GM21737 (cell line): ENCODE results near the gene TLN1.

Experiments used
- ATAC-seq: cut with Tn5 transposase; IDR thresholded peaks from one replicate; pipeline ENCODE4 v1.9.1; 2021; ENCODE audit warnings: mild to moderate bottlenecking, moderate library complexity; ENCODE audit not compliant: unreplicated experiment

TLN1 gene

GRCh38 chr9:35688558-35689541 lies 43.1 kb downstream of the TLN1 start:
- ATAC-seq: no peak

- no peak for ATAC-seq
Measured at GRCh38 chr9:35687972-35688557, 43.9 kb downstream of the TLN1 start.

DNA sequence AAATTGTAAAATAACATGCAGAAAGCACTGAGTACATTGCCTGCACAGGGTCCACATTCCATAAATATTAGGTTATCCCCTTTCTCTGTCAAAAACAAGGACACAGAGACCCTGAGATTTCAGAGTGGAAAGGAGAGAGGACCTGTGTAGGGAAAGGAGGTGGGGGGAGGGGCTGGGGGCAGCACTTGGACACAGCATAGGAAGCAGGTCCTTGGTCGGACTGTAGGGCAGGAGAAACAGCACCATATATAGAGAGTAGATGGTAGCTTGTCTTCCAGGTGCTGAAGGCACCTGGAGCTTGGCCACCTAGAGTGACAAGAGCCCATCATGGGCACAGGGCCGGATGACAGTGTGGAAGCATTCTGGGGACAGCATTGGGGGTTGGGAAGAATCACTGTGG lies 44.7 kb downstream of the TLN1 start:
- no peak for ATAC-seq

DNA sequence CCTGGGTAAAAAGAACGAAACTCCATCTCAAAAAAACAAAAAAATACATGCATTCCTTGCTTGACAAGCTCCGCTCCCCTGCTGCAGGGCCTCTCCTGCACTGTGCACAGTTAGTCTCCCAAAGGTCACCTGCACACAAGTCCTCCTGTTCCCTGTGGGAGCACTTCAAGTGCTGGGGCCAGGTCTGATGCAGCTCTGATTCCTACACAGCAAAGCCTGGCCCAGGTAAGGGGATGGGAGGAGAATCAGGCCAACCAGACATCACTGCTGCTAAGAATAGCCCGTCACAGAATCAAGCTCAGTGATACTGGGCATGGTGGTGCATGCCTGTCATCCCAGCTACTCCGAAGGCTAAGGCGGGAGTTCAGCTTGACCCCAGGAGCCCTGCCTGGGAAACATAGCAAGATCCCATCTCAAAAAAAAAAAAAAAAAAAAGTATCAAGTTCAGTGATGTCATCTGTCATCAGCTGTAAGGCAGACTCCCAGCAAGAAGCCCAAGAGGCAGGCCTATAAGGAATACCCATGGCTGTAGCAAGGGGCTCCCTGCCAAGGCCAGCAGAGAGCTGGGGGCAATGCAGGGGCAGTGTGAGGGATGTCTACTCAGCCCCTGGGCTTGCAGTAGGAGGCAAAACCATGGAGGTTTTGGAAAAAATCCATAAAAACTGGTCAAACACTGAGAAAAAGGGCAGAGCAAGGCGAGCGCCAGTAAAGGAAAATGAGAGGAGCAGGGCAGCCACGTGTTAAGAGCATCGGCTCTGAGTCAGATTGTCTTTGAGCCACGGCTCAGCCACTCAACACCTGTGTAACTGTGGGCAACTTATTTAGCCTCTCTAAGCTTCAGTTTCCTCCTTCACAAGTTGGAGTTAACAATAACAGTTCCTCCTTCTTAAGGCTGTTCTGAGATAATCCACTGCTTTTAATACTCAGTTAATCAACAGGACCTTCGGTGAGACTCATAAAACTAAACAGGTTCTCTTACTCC lies 45.5 kb downstream of the TLN1 start:
- no peak for ATAC-seq

DNA sequence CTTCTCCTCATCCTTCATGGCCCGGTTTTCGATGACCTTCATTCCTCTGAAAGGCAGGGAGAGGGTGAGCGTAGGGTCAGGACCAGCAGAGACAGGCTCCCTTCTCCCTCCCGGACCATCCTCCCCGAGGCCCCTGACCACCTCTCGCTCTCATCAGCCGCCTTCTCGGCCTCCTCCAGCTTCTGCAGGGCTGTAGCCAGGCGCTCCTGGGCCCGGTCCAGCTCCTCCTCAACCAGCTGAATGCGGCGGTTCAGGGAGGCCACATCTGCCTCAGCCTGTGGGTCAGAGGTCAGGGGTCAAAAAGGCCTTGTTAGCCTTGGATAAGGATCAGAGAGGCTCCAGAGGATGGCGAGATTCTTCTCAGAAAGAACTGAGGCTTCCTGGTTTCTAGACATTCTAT lies 46.5 kb downstream of the TLN1 start:
- ATAC-seq: no peak

GRCh38 chr9:35684921-35685320 lies 47.1 kb downstream of the TLN1 start:
- no peak for ATAC-seq

- ATAC-seq: no peak
Measured at GRCh38 chr9:35683323-35683722, 48.7 kb downstream of the TLN1 start.

DNA sequence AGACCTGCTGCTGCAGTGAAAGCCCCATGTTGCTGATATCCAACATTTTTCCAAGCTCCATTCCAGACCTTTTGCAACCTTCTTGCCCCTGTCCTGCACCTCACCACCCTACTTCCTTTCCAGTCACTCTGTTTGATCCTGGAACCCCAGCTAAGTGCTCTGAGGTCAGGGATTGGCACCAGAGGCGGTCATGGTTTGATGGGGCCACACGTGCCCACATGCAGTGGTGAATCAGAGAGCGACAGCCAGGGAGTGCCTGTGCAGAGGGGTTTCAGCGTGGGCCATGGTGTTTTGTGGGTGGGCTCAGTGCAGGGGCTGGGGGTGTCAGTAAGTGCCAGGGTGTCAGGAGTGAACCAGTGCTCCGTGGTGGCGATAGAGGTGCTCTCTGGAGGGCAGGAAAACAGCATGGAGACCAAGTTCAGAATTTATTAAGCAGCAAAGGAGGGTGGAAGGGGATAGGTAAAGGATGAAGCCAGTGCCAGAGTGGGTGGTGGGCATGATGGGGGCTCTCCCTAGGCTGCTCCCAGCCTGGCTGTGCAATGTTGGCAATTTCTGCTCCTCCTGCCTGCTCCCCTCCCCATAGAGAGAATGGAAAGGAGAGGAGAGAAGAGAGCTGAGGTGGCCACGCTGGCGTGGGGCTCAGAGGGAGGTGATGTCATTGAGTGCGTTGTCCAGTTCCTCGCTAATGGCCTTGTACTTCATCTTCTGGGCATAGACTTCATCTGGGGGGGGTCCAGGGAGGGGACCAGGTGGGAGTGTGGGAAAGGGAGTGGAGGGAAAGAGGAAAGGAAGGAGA lies 49.3 kb downstream of the TLN1 start:
- ATAC-seq: no peak

DNA sequence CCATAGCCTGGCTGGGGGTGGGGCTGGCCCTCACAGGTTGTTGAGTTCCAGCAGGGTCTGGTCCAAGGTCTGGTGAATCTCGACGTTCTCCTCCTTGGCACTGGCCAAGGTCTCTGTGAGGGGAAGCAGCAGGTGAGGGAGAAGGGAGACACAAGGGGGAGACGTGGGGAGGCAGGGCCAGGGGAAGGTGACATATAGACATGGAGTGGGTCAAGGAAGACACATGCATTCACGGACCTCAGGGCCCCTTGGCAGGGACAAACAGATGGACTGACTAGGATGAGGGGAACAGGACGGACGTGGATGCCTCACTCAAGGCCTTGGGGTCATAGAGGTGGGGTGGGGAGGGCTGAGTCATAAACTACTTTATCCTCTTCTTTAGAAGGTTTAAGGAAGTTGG lies 49.9 kb downstream of the TLN1 start:
- no peak for ATAC-seq

- no peak for ATAC-seq
Measured at GRCh38 chr9:35681341-35682002, 50.5 kb downstream of the TLN1 start.

DNA sequence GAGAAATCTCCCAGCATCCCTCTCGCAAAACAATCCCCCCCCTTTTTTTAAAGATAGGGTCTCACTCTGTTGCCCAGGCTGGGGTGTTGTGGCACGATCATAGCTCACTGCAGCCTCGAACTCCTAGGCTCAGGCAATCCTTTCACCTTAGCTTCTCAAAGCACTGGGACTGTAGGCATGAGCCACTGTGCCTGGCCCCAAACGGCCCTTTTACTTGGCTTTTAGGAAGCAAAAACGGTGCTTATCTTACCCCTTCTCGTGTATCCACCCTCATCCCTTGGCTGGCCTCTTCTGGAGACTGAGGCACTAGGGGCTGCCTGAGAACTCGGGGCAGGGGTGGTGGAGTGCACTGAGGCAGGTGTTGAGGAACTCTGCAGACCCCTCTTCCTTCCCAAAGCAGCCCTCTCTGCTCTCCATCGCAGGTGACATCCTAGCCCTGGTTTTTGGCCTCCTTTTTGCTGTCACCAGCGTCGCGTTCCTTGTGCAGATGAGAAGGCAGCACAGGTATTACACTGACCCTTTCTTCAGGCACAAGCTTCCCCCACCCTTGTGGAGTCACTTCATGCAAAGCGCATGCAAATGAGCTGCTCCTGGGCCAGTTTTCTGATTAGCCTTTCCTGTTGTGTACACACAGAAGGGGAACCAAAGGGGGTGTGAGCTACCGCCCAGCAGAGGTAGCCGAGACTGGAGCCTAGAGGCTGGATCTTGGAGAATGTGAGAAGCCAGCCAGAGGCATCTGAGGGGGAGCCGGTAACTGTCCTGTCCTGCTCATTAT lies 51.5 kb downstream of the TLN1 start:
- no peak for ATAC-seq

- no peak for ATAC-seq
Measured at GRCh38 chr9:35679766-35680330, 52.1 kb downstream of the TLN1 start.

GRCh38 chr9:35679091-35679490 lies 52.9 kb downstream of the TLN1 start:
- no peak for ATAC-seq

DNA sequence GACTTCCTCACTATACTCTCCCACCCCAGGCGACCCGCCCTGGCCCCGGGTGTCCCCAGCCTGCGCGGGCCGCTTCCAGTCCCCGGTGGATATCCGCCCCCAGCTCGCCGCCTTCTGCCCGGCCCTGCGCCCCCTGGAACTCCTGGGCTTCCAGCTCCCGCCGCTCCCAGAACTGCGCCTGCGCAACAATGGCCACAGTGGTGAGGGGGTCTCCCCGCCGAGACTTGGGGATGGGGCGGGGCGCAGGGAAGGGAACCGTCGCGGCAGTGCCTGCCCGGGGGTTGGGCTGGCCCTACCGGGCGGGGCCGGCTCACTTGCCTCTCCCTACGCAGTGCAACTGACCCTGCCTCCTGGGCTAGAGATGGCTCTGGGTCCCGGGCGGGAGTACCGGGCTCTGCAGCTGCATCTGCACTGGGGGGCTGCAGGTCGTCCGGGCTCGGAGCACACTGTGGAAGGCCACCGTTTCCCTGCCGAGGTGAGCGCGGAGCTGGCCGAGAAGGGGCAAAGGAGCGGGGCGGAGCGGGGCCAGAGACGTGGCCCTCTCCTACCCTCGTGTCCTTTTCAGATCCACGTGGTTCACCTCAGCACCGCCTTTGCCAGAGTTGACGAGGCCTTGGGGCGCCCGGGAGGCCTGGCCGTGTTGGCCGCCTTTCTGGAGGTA lies 56.1 kb downstream of the TLN1 start:
- ATAC-seq: no peak

DNA sequence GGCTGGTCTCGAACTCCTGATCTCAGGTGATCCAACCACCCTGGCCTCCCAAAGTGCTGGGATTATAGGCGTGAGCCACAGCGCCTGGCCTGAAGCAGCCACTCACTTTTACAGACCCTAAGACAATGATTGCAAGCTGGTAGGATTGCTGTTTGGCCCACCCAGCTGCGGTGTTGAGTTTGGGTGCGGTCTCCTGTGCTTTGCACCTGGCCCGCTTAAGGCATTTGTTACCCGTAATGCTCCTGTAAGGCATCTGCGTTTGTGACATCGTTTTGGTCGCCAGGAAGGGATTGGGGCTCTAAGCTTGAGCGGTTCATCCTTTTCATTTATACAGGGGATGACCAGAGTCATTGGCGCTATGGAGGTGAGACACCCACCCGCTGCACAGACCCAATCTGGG lies 56.8 kb downstream of the TLN1 start:
- no peak for ATAC-seq

- ATAC-seq: no peak
Measured at GRCh38 chr9:35674025-35674361, 58.0 kb downstream of the TLN1 start.

- no peak for ATAC-seq
Measured at GRCh38 chr9:35673132-35674024, 58.6 kb downstream of the TLN1 start, which contains the start of gene CA9. CA9 (plus strand) TSS chr9:35673928; CDS start chr9:35673960, 32 bp downstream.
